ENCODE data around the gene PLA2R1.
A peak's percentile ranks its signal among the peaks of the same experiment; 100 is the strongest.

PLA2R1 gene

DNA sequence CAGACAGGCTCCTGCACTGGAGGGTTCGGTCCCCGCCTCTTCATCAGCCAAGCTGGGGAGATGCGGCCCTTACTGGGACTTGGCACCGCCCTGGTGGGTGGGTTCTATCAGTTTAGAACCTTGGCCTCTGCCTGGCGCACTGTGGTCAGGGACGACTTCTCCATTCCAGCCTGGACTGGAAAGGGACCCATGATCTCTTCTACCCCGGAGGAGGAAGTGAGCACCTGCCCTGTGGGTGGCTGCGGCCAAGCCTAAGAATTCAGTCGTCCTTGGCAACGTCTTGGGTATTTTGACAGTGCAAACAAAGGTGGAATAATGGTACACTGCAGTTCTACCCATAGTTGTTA is 157.5 kb downstream of the PLA2R1 start:
- Histone ChIP-seq H2AFZ (ENCODE audit: insufficient read depth, low read length, poor library complexity) (no peak overlapping the region), H3K14ac (ENCODE audit: low read length) (no peak overlapping the region), H3K4me3 (ENCODE audit: low read depth, low read length) (peak overlapping the region; percentile 42), H3K79me1 (ENCODE audit: low read length) (no peaks in the 10 kb centered on the region), H3K36me3 (ENCODE audit: control insufficient read depth in 1 of 2, insufficient read depth in 2 of 2, low read length in 2 of 2) (no peaks in the 10 kb centered on the region), H3K18ac (ENCODE audit: low read length) (no peak overlapping the region), H3K27me3 (ENCODE audit: insufficient read depth, low read length) (peaks cover 15% of the 10 kb centered on the region), H3K79me2 (ENCODE audit: control insufficient read depth, insufficient read depth, low read length, poor library complexity) (no peaks in the 10 kb centered on the region), H2BK5ac (ENCODE audit: low read depth, low read length, poor library complexity) (no peak overlapping the region), H2AK5ac (ENCODE audit: low read length) (no peak overlapping the region), H3K4ac (ENCODE audit: low read depth, low read length) (no peak overlapping the region), H3K9me3 (ENCODE audit: insufficient read depth, low read depth, low read length) (peaks cover 9% of the 10 kb centered on the region), H4K8ac (ENCODE audit: low read depth, low read length) (no peak overlapping the region), H3K9ac (ENCODE audit: low read length) (no peak overlapping the region), H3K27ac (ENCODE audit: low read depth, low read length) (no peak overlapping the region), H2BK120ac (ENCODE audit: insufficient read depth, low read length, poor library complexity) (no peak overlapping the region), H3K4me2 (ENCODE audit: low read length) (peak overlapping the region; percentile 55), H4K12ac (ENCODE audit: low read depth, low read length) (no peak overlapping the region), H3K4me1 (ENCODE audit: control insufficient read depth in 1 of 2, insufficient read depth in 2 of 2, low read length in 2 of 2) (peaks cover 8 to 12% of the 10 kb centered on the region in 2 experiments), H3K23ac (ENCODE audit: low read length) (no peak overlapping the region), H4K91ac (ENCODE audit: low read depth, low read length) (no peak overlapping the region), H2BK12ac (ENCODE audit: low read length) (no peak overlapping the region)
- no CpG with 5 or more reads among the region's 10 CpGs for WGBS (ENCODE audit: extremely low coverage, insufficient coverage, insufficient read length)
- DNase-seq: peak in 1 of 2 donors; percentile 42

DNA sequence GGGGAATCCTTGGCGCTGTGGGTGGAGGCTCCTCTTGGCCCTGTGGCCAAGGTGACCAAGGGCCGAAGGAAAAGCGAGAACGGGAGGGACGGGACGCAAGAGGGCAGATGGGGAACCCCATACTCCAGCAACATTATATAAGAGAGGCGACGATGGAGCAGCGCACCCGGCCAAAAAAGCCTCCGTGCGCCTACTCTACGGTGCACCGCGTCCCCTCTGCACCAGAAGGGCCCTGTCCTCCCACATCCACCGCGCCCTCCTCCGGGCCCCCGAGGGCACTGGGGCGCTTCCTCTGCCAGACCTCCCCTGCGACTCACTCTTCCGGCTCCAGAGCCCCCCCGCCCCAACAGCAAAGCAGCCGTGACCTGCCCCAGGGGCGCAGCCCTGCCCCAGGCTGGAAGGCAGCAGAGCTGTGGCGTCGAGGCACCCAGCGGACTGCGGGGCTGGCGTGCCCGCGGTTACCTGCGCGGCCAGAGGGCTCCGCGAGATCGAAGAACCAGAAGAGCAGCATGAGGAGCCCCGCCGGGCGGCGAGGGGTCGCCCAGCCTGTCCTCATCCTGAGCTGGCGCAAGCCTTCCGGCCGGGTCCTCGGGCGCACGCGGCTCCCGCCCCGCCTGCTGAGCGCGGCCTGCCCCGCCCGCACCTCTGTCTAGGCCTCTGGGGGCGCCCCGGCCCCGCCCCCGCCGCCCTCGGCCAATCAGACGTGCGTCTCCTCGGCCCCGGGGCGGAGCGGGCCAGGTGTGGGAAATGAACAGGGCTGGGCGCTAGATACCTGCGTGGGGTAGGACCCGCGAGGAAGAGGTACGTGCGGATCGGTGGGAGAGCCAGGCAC is 158.1 kb downstream of the PLA2R1 start, which contains the start of gene LY75:
Gene LY75, minus strand, starts transcription at position 630 of the 832 bp plus-strand sequence.
- Histone ChIP-seq H3K4me2 (ENCODE audit: low read length) (peak within 1 kb of the TSS; percentile 55), H3K23ac (ENCODE audit: low read length) (no peak within 1 kb of the TSS), H2BK120ac (ENCODE audit: insufficient read depth, low read length, poor library complexity) (no peak within 1 kb of the TSS), H2AK5ac (ENCODE audit: low read length) (no peak within 1 kb of the TSS), H3K9ac (ENCODE audit: low read length) (no peak within 1 kb of the TSS), H3K4me1 (ENCODE audit: control insufficient read depth in 1 of 2, insufficient read depth in 2 of 2, low read length in 2 of 2) (peaks cover 8 to 12% of the 10 kb centered on the region in 2 experiments), H3K14ac (ENCODE audit: low read length) (no peak within 1 kb of the TSS), H2AFZ (ENCODE audit: insufficient read depth, low read length, poor library complexity) (no peak within 1 kb of the TSS), H3K36me3 (ENCODE audit: control insufficient read depth in 1 of 2, insufficient read depth in 2 of 2, low read length in 2 of 2) (no peaks in the 10 kb centered on the region), H3K27me3 (ENCODE audit: insufficient read depth, low read length) (peaks cover 15% of the 10 kb centered on the region), H3K79me2 (ENCODE audit: control insufficient read depth, insufficient read depth, low read length, poor library complexity) (no peaks in the 10 kb centered on the region), H3K18ac (ENCODE audit: low read length) (no peak within 1 kb of the TSS), H3K79me1 (ENCODE audit: low read length) (no peaks in the 10 kb centered on the region), H3K9me3 (ENCODE audit: insufficient read depth, low read depth, low read length) (peaks cover 9% of the 10 kb centered on the region), H4K12ac (ENCODE audit: low read depth, low read length) (no peak within 1 kb of the TSS), H2BK5ac (ENCODE audit: low read depth, low read length, poor library complexity) (no peak within 1 kb of the TSS), H4K8ac (ENCODE audit: low read depth, low read length) (peak within 1 kb of the TSS; percentile 6), H3K4me3 (ENCODE audit: low read depth, low read length) (peak within 1 kb of the TSS; percentile 42), H3K4ac (ENCODE audit: low read depth, low read length) (no peak within 1 kb of the TSS), H2BK12ac (ENCODE audit: low read length) (no peak within 1 kb of the TSS), H3K27ac (ENCODE audit: low read depth, low read length) (no peak within 1 kb of the TSS), H4K91ac (ENCODE audit: low read depth, low read length) (no peak within 1 kb of the TSS)
- peak; percentile 33 to 37 for DNase-seq
- no CpG with 5 or more reads among the region's 74 CpGs for WGBS (ENCODE audit: extremely low coverage, insufficient coverage, insufficient read length)

DNA sequence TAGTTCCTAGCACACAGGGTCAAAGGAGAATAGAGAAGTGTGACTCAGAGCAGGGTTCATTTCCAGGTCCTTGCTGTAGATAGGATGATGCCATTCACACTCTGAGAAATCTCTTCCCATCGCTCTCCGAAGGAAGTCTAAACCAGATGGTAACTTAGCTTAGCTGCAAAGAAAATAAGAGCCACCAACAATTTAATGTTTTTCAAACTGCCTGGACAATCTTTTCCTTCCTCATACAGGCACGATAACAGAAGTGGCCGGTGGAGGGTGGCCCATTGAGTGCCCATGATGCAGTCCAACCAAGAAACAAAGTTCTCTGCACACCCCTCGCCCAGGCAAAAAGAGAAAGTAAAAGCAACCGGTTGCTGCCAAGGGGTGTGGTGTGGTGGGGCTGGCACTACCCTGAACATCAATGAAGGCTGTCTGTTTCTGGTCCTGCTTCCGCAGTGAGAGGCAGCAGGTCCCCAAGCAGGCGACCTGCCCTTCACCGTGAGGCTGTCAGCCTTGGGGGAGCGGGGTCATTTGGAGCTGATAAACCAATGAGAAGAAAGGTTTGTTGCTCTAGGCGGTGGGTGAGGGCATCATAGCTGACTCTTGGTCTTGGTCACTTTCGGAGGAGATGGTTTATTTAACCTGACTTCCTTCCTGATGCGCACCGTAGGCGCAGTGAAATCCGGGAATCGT is 158.8 kb downstream of the PLA2R1 start:
- H3K9ac ChIP-seq (ENCODE audit: low read length): no peak overlapping the region
- no peak overlapping the region for H2AFZ ChIP-seq (ENCODE audit: insufficient read depth, low read length, poor library complexity)
- no peak overlapping the region for H2AK5ac ChIP-seq (ENCODE audit: low read length)
- no peak overlapping the region for H2BK12ac ChIP-seq (ENCODE audit: low read length)
- no peak for DNase-seq
- no peak overlapping the region for H3K14ac ChIP-seq (ENCODE audit: low read length)
- no peak overlapping the region for H2BK120ac ChIP-seq (ENCODE audit: insufficient read depth, low read length, poor library complexity)
- H3K36me3 ChIP-seq (ENCODE audit: control insufficient read depth in 1 of 2, insufficient read depth in 2 of 2, low read length in 2 of 2): no peaks in the 10 kb centered on the region
- no peaks in the 10 kb centered on the region for H3K79me1 ChIP-seq (ENCODE audit: low read length)
- no peak overlapping the region for H3K18ac ChIP-seq (ENCODE audit: low read length)
- no peaks in the 10 kb centered on the region for H3K79me2 ChIP-seq (ENCODE audit: control insufficient read depth, insufficient read depth, low read length, poor library complexity)
- H3K4me1 ChIP-seq (ENCODE audit: control insufficient read depth in 1 of 2, insufficient read depth in 2 of 2, low read length in 2 of 2): peaks cover 8 to 12% of the 10 kb centered on the region in 2 experiments
- H4K91ac ChIP-seq (ENCODE audit: low read depth, low read length): no peak overlapping the region
- H2BK5ac ChIP-seq (ENCODE audit: low read depth, low read length, poor library complexity): no peak overlapping the region
- H3K4me2 ChIP-seq (ENCODE audit: low read length): peak overlapping the region; percentile 55
- H3K27me3 ChIP-seq (ENCODE audit: insufficient read depth, low read length): peaks cover 15% of the 10 kb centered on the region
- H3K4ac ChIP-seq (ENCODE audit: low read depth, low read length): no peak overlapping the region
- H4K8ac ChIP-seq (ENCODE audit: low read depth, low read length): no peak overlapping the region
- no CpG with 5 or more reads among the region's 17 CpGs for WGBS (ENCODE audit: extremely low coverage, insufficient coverage, insufficient read length)
- H3K23ac ChIP-seq (ENCODE audit: low read length): no peak overlapping the region
- no peak overlapping the region for H4K12ac ChIP-seq (ENCODE audit: low read depth, low read length)
- H3K27ac ChIP-seq (ENCODE audit: low read depth, low read length): no peak overlapping the region
- peaks cover 9% of the 10 kb centered on the region for H3K9me3 ChIP-seq (ENCODE audit: insufficient read depth, low read depth, low read length)
- H3K4me3 ChIP-seq (ENCODE audit: low read depth, low read length): no peak overlapping the region

DNA sequence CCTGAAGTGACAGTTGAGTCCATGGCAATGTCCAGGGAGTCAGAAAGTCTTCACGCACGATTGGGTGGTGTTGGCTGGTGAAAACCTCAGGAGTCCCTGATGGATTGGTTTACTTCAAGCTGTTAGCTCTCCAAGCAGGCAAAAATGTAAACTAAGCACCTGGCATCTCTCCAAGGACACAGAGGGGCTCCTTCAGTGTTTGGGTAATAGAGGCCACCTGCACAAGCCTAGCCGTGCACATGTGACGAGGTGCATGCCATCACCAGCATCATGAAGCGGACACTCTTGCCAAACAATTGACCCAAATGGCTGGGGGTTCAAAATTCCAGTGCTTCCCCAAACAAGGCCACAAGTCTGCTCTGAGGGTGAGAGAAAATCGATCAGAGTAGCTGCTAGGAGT is 159.7 kb downstream of the PLA2R1 start:
- H2BK12ac ChIP-seq (ENCODE audit: low read length): no peak overlapping the region
- H3K4me2 ChIP-seq (ENCODE audit: low read length): no peak overlapping the region
- no peak overlapping the region for H4K91ac ChIP-seq (ENCODE audit: low read depth, low read length)
- no peak overlapping the region for H3K9ac ChIP-seq (ENCODE audit: low read length)
- peaks cover 9% of the 10 kb centered on the region for H3K9me3 ChIP-seq (ENCODE audit: insufficient read depth, low read depth, low read length)
- H3K14ac ChIP-seq (ENCODE audit: low read length): no peak overlapping the region
- H3K4ac ChIP-seq (ENCODE audit: low read depth, low read length): no peak overlapping the region
- H4K8ac ChIP-seq (ENCODE audit: low read depth, low read length): no peak overlapping the region
- H2BK120ac ChIP-seq (ENCODE audit: insufficient read depth, low read length, poor library complexity): no peak overlapping the region
- H3K27ac ChIP-seq (ENCODE audit: low read depth, low read length): no peak overlapping the region
- H3K27me3 ChIP-seq (ENCODE audit: insufficient read depth, low read length): peaks cover 15% of the 10 kb centered on the region
- DNase-seq: no peak
- H3K18ac ChIP-seq (ENCODE audit: low read length): no peak overlapping the region
- H4K12ac ChIP-seq (ENCODE audit: low read depth, low read length): no peak overlapping the region
- H3K79me1 ChIP-seq (ENCODE audit: low read length): no peaks in the 10 kb centered on the region
- no peaks in the 10 kb centered on the region for H3K36me3 ChIP-seq (ENCODE audit: control insufficient read depth in 1 of 2, insufficient read depth in 2 of 2, low read length in 2 of 2)
- no peak overlapping the region for H2AK5ac ChIP-seq (ENCODE audit: low read length)
- H2AFZ ChIP-seq (ENCODE audit: insufficient read depth, low read length, poor library complexity): no peak overlapping the region
- no peak overlapping the region for H3K23ac ChIP-seq (ENCODE audit: low read length)
- H3K79me2 ChIP-seq (ENCODE audit: control insufficient read depth, insufficient read depth, low read length, poor library complexity): no peaks in the 10 kb centered on the region
- peaks cover 8 to 12% of the 10 kb centered on the region in 2 experiments for H3K4me1 ChIP-seq (ENCODE audit: control insufficient read depth in 1 of 2, insufficient read depth in 2 of 2, low read length in 2 of 2)
- H2BK5ac ChIP-seq (ENCODE audit: low read depth, low read length, poor library complexity): no peak overlapping the region
- no CpG with 5 or more reads among the region's 6 CpGs for WGBS (ENCODE audit: extremely low coverage, insufficient coverage, insufficient read length)
- no peak overlapping the region for H3K4me3 ChIP-seq (ENCODE audit: low read depth, low read length)
